ENCODE results near the gene BNC2.

DNA sequence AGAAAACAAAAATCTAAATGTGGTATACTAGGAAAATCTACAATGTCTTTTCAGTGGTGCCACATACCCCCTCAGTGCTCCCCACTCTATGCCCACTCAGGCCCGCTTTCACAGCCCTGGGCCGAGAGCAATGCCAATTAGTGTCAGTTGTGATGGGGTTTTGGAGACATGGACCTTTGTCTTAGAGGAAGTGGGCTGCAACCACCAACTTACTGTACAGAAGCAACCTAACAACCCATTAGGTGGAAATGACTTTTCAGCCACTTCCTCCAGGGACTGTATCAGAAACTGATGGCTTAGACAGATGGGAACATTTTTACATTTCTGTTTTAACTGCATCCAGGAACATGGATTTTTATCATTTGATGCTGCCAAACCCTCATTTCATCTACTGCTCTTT, 268.0 kb downstream of the BNC2 start:
- TF ChIP-seq SUZ12 (IDR thresholded peaks at IDR 0.05) (no peak), TARDBP (IDR thresholded peaks at IDR 0.05) (no peak), SP1 (IDR thresholded peaks at IDR 0.05) (no peak), NFRKB (IDR thresholded peaks at IDR 0.05) (no peak), ELF4 (IDR thresholded peaks at IDR 0.05) (no peak), L3MBTL2 (conservative IDR thresholded peaks at IDR 0.05) (no peak), HDGF (IDR thresholded peaks at IDR 0.05; ENCODE audit: borderline replicate concordance) (no peak), CTBP1 (IDR thresholded peaks at IDR 0.05; ENCODE audit: borderline replicate concordance) (no peak)
